A549 (cell line): Measurements from ENCODE around the gene POLR2L. TPM values are rescaled to one million over a fixed set of nuclear protein-coding genes. Genes with fewer than 3 reads are reported as not detected.
A peak's percentile ranks its signal among the peaks of the same experiment; 100 is the strongest.

Source experiments
- ATAC-seq, 2 experiments: fragments of 200-7000 bp in 1 of 2; fragments of >200 bp in 1 of 2; cut with Nextera tagmentation in 1 of 2; cut with Tn5 transposase in 1 of 2; 3 replicates each; pipeline versions ENCODE4 v1.8.0 to v1.9.1; 2018 to 2020; ENCODE audit warnings: mild to moderate bottlenecking in 1 of 2, moderate library complexity in 1 of 2
- CTCF ChIA-PET: fragments of 300-600 bp; sonication (Branson Sonifier 250); formaldehyde crosslinking; extraction: SDS; loops from one replicate; lab custom pipeline; 2021; ENCODE audit warnings: antibody characterized with exemption, inconsistent platforms; lab: Yijun Ruan, JAX
- POLR2A ChIA-PET: fragments of 350-600 bp; formaldehyde crosslinking; extraction: SDS; loops from one replicate; lab custom pipeline; 2021; ENCODE audit warnings: antibody characterized with exemption, inconsistent platforms; lab: Yijun Ruan, JAX
- DNase-seq, 2 experiments: peaks; one replicate each; pipeline versions ENCODE4 v3.0.0 to v3.0.0-alpha.2; 2011 to 2016; ENCODE audit warnings: low read depth in 1 of 2, low spot score in 1 of 2
- FAIRE-seq: peaks from 2 replicates; lab custom pipeline; 2011; peaks lifted over from hg19 to GRCh38; lab: Jason Lieb, UNC
- H3K27ac ChIP-seq, 2 experiments: fragments of >200 bp; sonication (Bioruptor Twin); formaldehyde crosslinking; 3 replicates each; pipeline ENCODE4 v1.5.1; 2016 to 2017
- H3K4me1 ChIP-seq: fragments of >200 bp; sonication (Bioruptor Twin); formaldehyde crosslinking; 3 replicates; pipeline ENCODE4 v1.6.1; 2016
- H3K4me2 ChIP-seq: fragments of >200 bp; sonication (Bioruptor Twin); formaldehyde crosslinking; 3 replicates; pipeline ENCODE4 v1.6.1; 2016
- H3K4me3 ChIP-seq: fragments of >200 bp; sonication (Bioruptor Twin); formaldehyde crosslinking; 3 replicates; pipeline ENCODE4 v1.5.1; 2016
- H3K9me3 ChIP-seq: fragments of >200 bp; sonication (Bioruptor Twin); formaldehyde crosslinking; 3 replicates; pipeline ENCODE4 v1.6.1; 2016
- CHD4 ChIP-seq: fragments of 200-600 bp; sonication (generic); IDR thresholded peaks from 2 replicates; pipeline ENCODE4 v1.6.1; 2016; ENCODE audit warnings: antibody characterized with exemption, mild to moderate bottlenecking, borderline replicate concordance
- E2F6 ChIP-seq: IDR thresholded peaks from 2 replicates; pipeline ENCODE4 v1.6.1; 2012; ENCODE audit warnings: low read depth, borderline replicate concordance
- ESRRA ChIP-seq: fragments of 150-350 bp; IDR thresholded peaks from 2 replicates; pipeline ENCODE4 v1.6.1; 2014; ENCODE audit warnings: mild to moderate bottlenecking, low read length, borderline replicate concordance
- FOSB ChIP-seq: fragments of 250-450 bp; sonication (Bioruptor Pico); IDR thresholded peaks from 2 replicates; pipeline ENCODE4 v1.5.0; 2020; ENCODE audit warnings: mild to moderate bottlenecking, moderate library complexity
- FOSL2 ChIP-seq, 2 experiments: fragments of 450-650 bp in 1 of 2; fragments of >200 bp in 1 of 2; sonication (Bioruptor Twin) in 1 of 2; formaldehyde crosslinking; IDR thresholded peaks; 2 replicates each; pipeline versions ENCODE4 v1.5.0 to v1.6.1; 2016 to 2020; ENCODE audit warnings: mild to moderate bottlenecking in 1 of 2, moderate library complexity in 1 of 2
- HDAC2 ChIP-seq: fragments of 200-600 bp; sonication (generic); IDR thresholded peaks from 2 replicates; pipeline ENCODE4 v1.6.1; 2016
- HEYL ChIP-seq: fragments of 250-450 bp; sonication (Bioruptor Pico); IDR thresholded peaks from 2 replicates; pipeline ENCODE4 v1.8.0; 2021; ENCODE audit warnings: mild to moderate bottlenecking, moderate library complexity
- HOXA7 ChIP-seq: fragments of 250-450 bp; sonication (Bioruptor Pico); IDR thresholded peaks from 2 replicates; pipeline ENCODE4 v1.5.0; 2020; ENCODE audit warnings: mild to moderate bottlenecking, moderate library complexity
- JUNB ChIP-seq: fragments of >200 bp; sonication (Bioruptor Twin); formaldehyde crosslinking; IDR thresholded peaks from 2 replicates; pipeline ENCODE4 v1.6.1; 2016
- MAX ChIP-seq: IDR thresholded peaks from 2 replicates; pipeline ENCODE4 v1.6.1; 2012
- MAZ ChIP-seq: fragments of 150-350 bp; IDR thresholded peaks from 2 replicates; pipeline ENCODE4 v1.6.1; 2014; ENCODE audit warnings: antibody characterized with exemption, low read depth, low read length, borderline replicate concordance
- NFE2L2 ChIP-seq: fragments of 150-350 bp; conservative IDR thresholded peaks from 2 replicates; pipeline ENCODE4 v1.6.1; 2014; ENCODE audit warnings: low read length
- PHF8 ChIP-seq: fragments of 200-600 bp; sonication (generic); IDR thresholded peaks from 2 replicates; pipeline ENCODE4 v1.6.1; 2016; ENCODE audit warnings: low read depth, mild to moderate bottlenecking, antibody characterized with exemption, moderate library complexity, borderline replicate concordance
- POLR2A ChIP-seq: IDR thresholded peaks from 2 replicates; pipeline ENCODE4 v1.6.1; 2012; ENCODE audit warnings: mild to moderate bottlenecking, low read length
- REST ChIP-seq: fragments of 200-600 bp; sonication (generic); IDR thresholded peaks from 2 replicates; pipeline ENCODE4 v1.6.1; 2016; ENCODE audit warnings: antibody characterized with exemption, mild to moderate bottlenecking, moderate library complexity
- RFX5 ChIP-seq: fragments of 450-650 bp; IDR thresholded peaks from 2 replicates; pipeline ENCODE4 v1.7.1; 2014; ENCODE audit warnings: antibody characterized with exemption, mild to moderate bottlenecking, moderate library complexity
- SREBF2 ChIP-seq: fragments of 450-650 bp; IDR thresholded peaks from 2 replicates; pipeline ENCODE4 v1.6.1; 2014; ENCODE audit warnings: mild to moderate bottlenecking, moderate library complexity
- TFCP2L1 ChIP-seq: fragments of 250-450 bp; sonication (Bioruptor Pico); IDR thresholded peaks from 2 replicates; pipeline ENCODE4 v1.5.0; 2021; ENCODE audit warnings: mild to moderate bottlenecking
- ZFP36 ChIP-seq: fragments of 450-650 bp; IDR thresholded peaks from 2 replicates; pipeline ENCODE4 v1.6.1; 2014; ENCODE audit warnings: borderline replicate concordance; ENCODE audit not compliant: partially characterized antibody
- ZNF302 ChIP-seq: fragments of 250-450 bp; sonication (Bioruptor Pico); IDR thresholded peaks from 2 replicates; pipeline ENCODE4 v1.9.0; 2021; ENCODE audit warnings: inconsistent platforms, mild to moderate bottlenecking, moderate library complexity
- ZSCAN20 ChIP-seq: fragments of 250-450 bp; sonication (Bioruptor Pico); IDR thresholded peaks from 2 replicates; pipeline ENCODE4 v1.8.0; 2022; ENCODE audit warnings: mild to moderate bottlenecking, moderate library complexity
- WGBS: methylation state at CpG from one replicate; pipeline ENCODE4 v1.1.6; 2017; ENCODE audit errors: missing lambda C conversion rate; 5-methylcytosine and 5-hydroxymethylcytosine counted together
- polyA plus RNA-seq, 4 experiments: library from polyadenylated mRNA; depleted of rRNA in 3 of 4; stranded (reverse); fragments of >200 nt; fragmentation: RNase III in 1 of 4; extraction: RNeasy Plus Mini Kit Qiagen cat#74134 plus additional on column Dnase treatment in 1 of 4; gene quantifications; 2 replicates in 3 of 4; 3 replicates in 1 of 4; pipeline ENCODE4 v1.2.3, GENCODE V29; 2011 to 2017

POLR2L gene
- polyA plus RNA-seq, 2 of the 4 experiments (the other 2 are of a cell fraction), result 140 to 773 TPM

- CTCF ChIA-PET, result interaction anchor here (1.0 to 1.3 kb wide), 2 partner anchors 9 to 12 kb away, joined by 3 to 4 read pairs; partner anchors contain the start of gene PNPLA2
- TF ChIP-seq MAZ (no peak), ZFP36 (no peak), JUNB (no peak), MAX (peak; percentile 42; the same call in 1 of the 2 replicates), FOSL2 (IDR thresholded peaks at IDR 0.05) (no peak), FOSL2 (CRISPR knock-in tag; IDR thresholded peaks at IDR 0.05) (no peak), E2F6 (0 out of 2 replicates have a peak, but pooled peaks have one; percentile 27)
- TF ChIP-seq, all 56 proteins: peak for 2
- POLR2A ChIA-PET, result interaction anchor here (1.0 to 5.1 kb wide), 4 partner anchors 11 to 13 kb away, joined by 3 to 52 read pairs (median 36); partner anchors contain the start of genes PNPLA2, POLR2L and TSPAN4
- H3K4me2 ChIP-seq, result peak overlapping the region; percentile 88
- H3K27ac ChIP-seq, result peak overlapping the region; percentile 18 to 100; a peak in 4 of 6 replicates
- 69% methylated on average over 46 of the region's 78 CpGs for WGBS
- peak overlapping the region; percentile 86; the same call in 2 of the 3 replicates for H3K4me3 ChIP-seq
- DNase-seq (no peak), ATAC-seq (peak in 1 of 2 experiments; percentile 11; a peak in 3 of 6 replicates), FAIRE-seq (no peak)
- peaks cover 53% of the 10 kb centered on the region for H3K4me1 ChIP-seq
- no peaks in the 10 kb centered on the region for H3K9me3 ChIP-seq
Measured at GRCh38 chr11:830295-831117, 11.8 kb downstream of the POLR2L start.

- Histone ChIP-seq H3K27ac (peak overlapping the region in 1 of 2 experiments; percentile 19; a peak in 1 of 6 replicates), H3K4me2 (peak overlapping the region; percentile 88), H3K4me1 (peaks cover 53% of the 10 kb centered on the region), H3K9me3 (no peaks in the 10 kb centered on the region), H3K4me3 (no peak overlapping the region)
- DNase-seq, result no peak
- no peak for FAIRE-seq
- ATAC-seq, result no peak
- ChIA-PET POLR2A (interaction anchor here (1.0 to 3.5 kb wide), 2 partner anchors 11 to 13 kb away, joined by 3 to 26 read pairs; partner anchors contain the start of genes PNPLA2 and TSPAN4), CTCF (interaction anchor here (1.1 to 1.3 kb wide), 2 partner anchors 11 to 14 kb away, joined by 3 to 4 read pairs; partner anchors contain the start of gene PNPLA2)
- TF ChIP-seq PHF8 (no peak), SREBF2 (no peak), ZSCAN20 (CRISPR knock-in tag) (no peak), ESRRA (no peak), REST (no peak), MAZ (no peak), ZNF302 (no peak), POLR2A (no peak), HEYL (CRISPR knock-in tag) (no peak), RFX5 (no peak), HDAC2 (no peak), FOSB (no peak), NFE2L2 (no peak), CHD4 (no peak), TFCP2L1 (CRISPR knock-in tag) (no peak), HOXA7 (CRISPR knock-in tag) (no peak)
- 94% methylated on average over 16 of the region's 39 CpGs for WGBS
Measured at GRCh38 chr11:829847-830294, 12.5 kb downstream of the POLR2L start.
